Muscle of leg (tissue), 16 donors: ENCODE measurements around the gene MYL5. TPM values are rescaled to one million over a fixed set of nuclear protein-coding genes. Genes with fewer than 3 reads are reported as not detected.

Source experiments
- DNase-seq: peaks from one replicate; pipeline ENCODE4 v3.0.0; 2013
- H3K27ac ChIP-seq: one replicate; pipeline ENCODE4 v1.5.1; 2013; ENCODE audit warnings: mild to moderate bottlenecking, low read length, control low read depth
- H3K27me3 ChIP-seq: one replicate; pipeline ENCODE4 v1.6.1; 2013; ENCODE audit warnings: low read length; ENCODE audit not compliant: control insufficient read depth, insufficient read depth
- H3K36me3 ChIP-seq: one replicate; pipeline ENCODE4 v1.6.1; 2013; ENCODE audit warnings: low read length; ENCODE audit not compliant: control insufficient read depth, insufficient read depth
- H3K4me1 ChIP-seq: one replicate; pipeline ENCODE4 v1.6.1; 2013; ENCODE audit warnings: low read length; ENCODE audit not compliant: control insufficient read depth, insufficient read depth
- H3K4me3 ChIP-seq: one replicate; pipeline ENCODE4 v1.5.1; 2013; ENCODE audit warnings: low read length, control low read depth
- H3K9me3 ChIP-seq: replicated peaks from 2 replicates; pipeline ENCODE4 v1.6.1; 2013; ENCODE audit warnings: low read depth, low read length; ENCODE audit not compliant: control insufficient read depth
- WGBS: methylation state at CpG from one replicate; pipeline ENCODE4 v1.1.5; 2013; ENCODE audit warnings: missing lambda C conversion rate; ENCODE audit not compliant: insufficient coverage; 5-methylcytosine and 5-hydroxymethylcytosine counted together
- long read RNA-seq, 11 donors: transcript quantifications; one replicate each; lab custom pipeline, GENCODE V29; 2026
- polyA plus RNA-seq, 8 donors: library from polyadenylated mRNA; unstranded; fragments of 120-200 nt; gene quantifications; one replicate each; pipeline versions ENCODE4 v1.2.1 to v1.2.3, GENCODE V29; 2013; ENCODE audit warnings: inconsistent platforms in 1 of 8, low replicate concordance in 1 of 8; ENCODE audit not compliant: insufficient read length in 8 of 8, insufficient read depth in 1 of 8
- total RNA-seq: library from RNA; stranded (reverse); fragments of 120-200 nt; gene quantifications from one replicate; pipeline ENCODE4 v1.2.4, GENCODE V29; 2013

MYL5 gene, protein sequence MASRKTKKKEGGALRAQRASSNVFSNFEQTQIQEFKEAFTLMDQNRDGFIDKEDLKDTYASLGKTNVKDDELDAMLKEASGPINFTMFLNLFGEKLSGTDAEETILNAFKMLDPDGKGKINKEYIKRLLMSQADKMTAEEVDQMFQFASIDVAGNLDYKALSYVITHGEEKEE
- total RNA-seq = 1,456 TPM
- 1,000 to 10,000 TPM in 1 of 8 donors, 100 to 1,000 TPM in 7; 500 to 1,152 (median 687) TPM for polyA plus RNA-seq
- long read RNA-seq, donor 1, transcript MYL5-201 (7 exons, 666 nt) = major isoform, 189 of 520 reads
- long read RNA-seq, donor 1, partial matches to known transcripts = 123 of 520 reads
- long read RNA-seq, donor 1, other reads (novel, unspliced or antisense) = 204 of 520 reads
- long read RNA-seq, donor 2, transcript MYL5-201 (7 exons, 666 nt) = major isoform, 34 of 48 reads
- long read RNA-seq, donor 2, partial matches to known transcripts = 13 of 48 reads
- long read RNA-seq, donor 2, other reads (novel, unspliced or antisense) = 0 of 48 reads
- long read RNA-seq, donor 3, transcript MYL5-201 (7 exons, 666 nt) = major isoform, 376 of 560 reads
- long read RNA-seq, donor 3, transcript MYL5-204 (2 exons, 531 nt) = minor isoform, 5 of 560 reads
- long read RNA-seq, donor 3, partial matches to known transcripts = 144 of 560 reads
- long read RNA-seq, donor 3, other reads (novel, unspliced or antisense) = 34 of 560 reads
- long read RNA-seq, donor 4, transcript MYL5-204 (2 exons, 531 nt) = minor isoform, 9 of 364 reads
- long read RNA-seq, donor 4, transcript MYL5-201 (7 exons, 666 nt) = major isoform, 199 of 364 reads
- long read RNA-seq, donor 4, partial matches to known transcripts = 139 of 364 reads
- long read RNA-seq, donor 4, other reads (novel, unspliced or antisense) = 15 of 364 reads
- long read RNA-seq, donor 5, transcript MYL5-201 (7 exons, 666 nt) = major isoform, 478 of 685 reads
- long read RNA-seq, donor 5, partial matches to known transcripts = 169 of 685 reads
- long read RNA-seq, donor 5, other reads (novel, unspliced or antisense) = 28 of 685 reads
- long read RNA-seq, donor 6, transcript MYL5-204 (2 exons, 531 nt) = minor isoform, 8 of 926 reads
- long read RNA-seq, donor 6, transcript MYL5-201 (7 exons, 666 nt) = major isoform, 600 of 926 reads
- long read RNA-seq, donor 6, partial matches to known transcripts = 265 of 926 reads
- long read RNA-seq, donor 6, other reads (novel, unspliced or antisense) = 50 of 926 reads
- long read RNA-seq, donor 7, transcript MYL5-201 (7 exons, 666 nt) = major isoform, 294 of 494 reads
- long read RNA-seq, donor 7, transcript MYL5-204 (2 exons, 531 nt) = minor isoform, 10 of 494 reads
- long read RNA-seq, donor 7, partial matches to known transcripts = 170 of 494 reads
- long read RNA-seq, donor 7, other reads (novel, unspliced or antisense) = 16 of 494 reads
- long read RNA-seq, donor 8, transcript MYL5-201 (7 exons, 666 nt) = major isoform, 276 of 462 reads
- long read RNA-seq, donor 8, partial matches to known transcripts = 156 of 462 reads
- long read RNA-seq, donor 8, other reads (novel, unspliced or antisense) = 27 of 462 reads
- long read RNA-seq, donor 9, transcript MYL5-201 (7 exons, 666 nt) = major isoform, 269 of 429 reads
- long read RNA-seq, donor 9, partial matches to known transcripts = 138 of 429 reads
- long read RNA-seq, donor 9, other reads (novel, unspliced or antisense) = 16 of 429 reads
- long read RNA-seq, donor 10, transcript MYL5-201 (7 exons, 666 nt) = major isoform, 412 of 697 reads
- long read RNA-seq, donor 10, transcript MYL5-204 (2 exons, 531 nt) = minor isoform, 17 of 697 reads
- long read RNA-seq, donor 10, partial matches to known transcripts = 236 of 697 reads
- long read RNA-seq, donor 10, other reads (novel, unspliced or antisense) = 28 of 697 reads
- long read RNA-seq, donor 11, transcript MYL5-201 (7 exons, 666 nt) = major isoform, 408 of 591 reads
- long read RNA-seq, donor 11, partial matches to known transcripts = 163 of 591 reads
- long read RNA-seq, donor 11, other reads (novel, unspliced or antisense) = 15 of 591 reads

DNA sequence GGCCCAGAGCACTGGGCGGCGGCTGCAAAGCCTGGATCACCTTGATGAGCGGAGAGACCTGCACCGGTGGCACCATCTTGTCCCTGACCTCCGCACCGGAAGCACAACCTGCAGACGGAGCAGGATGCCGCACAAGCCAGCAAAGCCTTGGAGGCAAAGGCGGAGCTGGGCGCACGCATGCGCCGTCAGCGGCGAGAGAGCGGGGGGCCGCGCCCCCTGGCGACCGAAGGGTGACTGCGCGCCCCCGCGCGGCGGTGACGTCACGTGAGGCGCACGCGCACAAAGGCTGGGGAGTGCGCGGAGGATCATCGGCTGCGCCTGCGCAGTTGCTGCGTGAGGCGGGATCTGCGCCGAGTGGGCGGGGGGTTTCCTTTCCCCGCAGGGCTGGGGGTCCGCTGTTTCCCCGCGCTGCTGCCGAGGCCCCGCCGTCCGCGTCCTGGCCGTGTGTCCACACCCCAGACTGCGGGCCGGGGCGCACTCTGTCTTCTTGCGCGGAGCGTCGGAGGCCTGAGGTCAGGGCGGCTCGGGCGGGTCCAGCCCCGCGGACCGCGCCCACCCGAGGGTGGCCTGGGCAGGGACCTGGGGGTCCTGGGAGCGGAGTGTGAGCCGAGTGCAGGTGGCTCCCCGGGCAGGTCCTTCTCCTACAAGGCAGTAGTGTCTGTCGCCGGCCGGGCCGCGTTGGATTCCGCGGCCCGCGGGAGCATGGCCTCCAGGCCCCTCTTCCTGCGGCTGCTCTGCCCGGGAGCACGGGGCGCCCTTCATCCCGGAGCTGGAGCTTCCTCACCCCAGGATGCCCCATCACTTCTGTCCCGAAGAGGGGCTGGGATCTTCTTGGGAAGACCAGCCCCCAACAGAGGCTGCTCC, at the start of gene MYL5, which contains the start of gene ATP5ME:
TSS of gene MYL5 (plus strand) at position 371 of the 864 bp plus-strand sequence. CDS start 3,485 bp downstream, outside the sequence.
TSS of gene ATP5ME (minus strand) at position 105 of the 864 bp plus-strand sequence. CDS start at position 76, 29 bp downstream.
- Histone ChIP-seq H3K4me1 (peaks cover 52% of the 10 kb centered on the region), H3K36me3 (peaks cover 24% of the 10 kb centered on the region), H3K9me3 (no peaks in the 10 kb centered on the region), H3K27me3 (no peaks in the 10 kb centered on the region), H3K4me3 (peak within 1 kb of the TSS; percentile 90), H3K27ac (peak within 1 kb of the TSS; percentile 94)
- DNase-seq = peak; percentile 98
- under 1% methylated on average over 81 of the region's 84 CpGs for WGBS

DNA sequence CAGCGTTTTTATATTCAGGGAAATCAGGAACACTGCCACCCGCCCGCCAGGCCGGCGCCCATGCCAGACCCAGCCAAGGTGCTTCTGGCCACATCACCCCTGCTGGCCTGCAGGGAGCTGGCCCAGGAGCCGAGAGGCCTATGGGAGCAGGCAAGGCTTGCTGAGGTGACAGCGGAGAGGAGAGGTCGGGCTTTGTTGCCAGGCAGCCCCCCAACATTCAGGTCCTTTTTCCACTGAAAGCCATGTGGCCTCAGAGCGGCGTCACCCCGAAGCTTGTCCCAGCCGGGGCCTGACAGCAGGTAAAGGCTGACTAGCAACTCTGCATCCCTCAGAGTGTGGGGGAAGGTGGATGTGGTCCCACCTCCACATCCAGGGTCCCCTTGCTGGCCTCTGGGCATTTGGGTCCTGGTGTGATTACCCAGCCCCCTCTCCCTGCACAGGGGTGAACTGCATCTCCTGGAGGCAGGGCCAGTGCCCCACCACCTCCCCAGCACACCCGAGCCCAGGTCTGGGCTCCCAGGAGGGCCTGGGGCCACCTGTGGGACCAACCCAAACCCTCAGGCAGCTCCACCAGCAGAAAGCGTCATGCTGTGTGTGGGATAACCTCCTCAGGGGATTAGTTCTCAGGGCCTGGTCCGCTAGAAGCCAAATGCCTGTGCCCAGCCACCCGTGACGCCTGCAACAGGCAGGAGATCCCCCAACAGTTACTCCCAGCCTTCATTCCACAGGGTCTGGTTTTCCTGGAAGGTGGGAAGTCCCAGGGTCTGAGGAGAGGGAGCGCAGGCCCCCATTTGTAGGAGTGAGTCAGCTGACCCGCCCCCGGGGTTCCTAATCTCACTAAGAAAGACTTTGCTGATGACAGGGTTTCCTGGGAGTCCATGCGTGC, 49.4 kb upstream of the MYL5 start, which contains the start of gene PDE6B:
TSS of gene PDE6B (plus strand) at position 869 of the 886 bp plus-strand sequence. CDS start 54 bp downstream, outside the sequence.
- Histone ChIP-seq H3K27ac (no peak within 1 kb of the TSS), H3K4me3 (no peak within 1 kb of the TSS), H3K36me3 (no peaks in the 10 kb centered on the region), H3K27me3 (no peaks in the 10 kb centered on the region), H3K9me3 (no peaks in the 10 kb centered on the region), H3K4me1 (peaks cover 4% of the 10 kb centered on the region)
- DNase-seq = no peak
- 67% methylated on average over 9 of the region's 21 CpGs for WGBS

DNA sequence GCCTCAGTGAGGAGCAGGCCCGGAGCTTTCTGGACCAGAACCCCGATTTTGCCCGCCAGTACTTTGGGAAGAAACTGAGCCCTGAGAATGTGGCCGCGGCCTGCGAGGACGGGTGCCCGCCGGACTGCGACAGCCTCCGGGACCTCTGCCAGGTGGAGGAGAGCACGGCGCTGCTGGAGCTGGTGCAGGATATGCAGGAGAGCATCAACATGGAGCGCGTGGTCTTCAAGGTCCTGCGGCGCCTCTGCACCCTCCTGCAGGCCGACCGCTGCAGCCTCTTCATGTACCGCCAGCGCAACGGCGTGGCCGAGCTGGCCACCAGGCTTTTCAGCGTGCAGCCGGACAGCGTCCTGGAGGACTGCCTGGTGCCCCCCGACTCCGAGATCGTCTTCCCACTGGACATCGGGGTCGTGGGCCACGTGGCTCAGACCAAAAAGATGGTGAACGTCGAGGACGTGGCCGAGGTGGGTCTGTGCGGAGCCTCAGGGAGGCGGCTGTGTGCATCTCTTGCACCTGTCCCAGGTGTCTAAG, 48.6 kb upstream of the MYL5 start:
- Histone ChIP-seq H3K27ac (no peak overlapping the region), H3K4me1 (peaks cover 11% of the 10 kb centered on the region), H3K9me3 (no peaks in the 10 kb centered on the region), H3K27me3 (no peaks in the 10 kb centered on the region), H3K36me3 (no peaks in the 10 kb centered on the region), H3K4me3 (no peak overlapping the region)
- no peak for DNase-seq
- WGBS = 92% methylated on average over 39 of the region's 39 CpGs

DNA sequence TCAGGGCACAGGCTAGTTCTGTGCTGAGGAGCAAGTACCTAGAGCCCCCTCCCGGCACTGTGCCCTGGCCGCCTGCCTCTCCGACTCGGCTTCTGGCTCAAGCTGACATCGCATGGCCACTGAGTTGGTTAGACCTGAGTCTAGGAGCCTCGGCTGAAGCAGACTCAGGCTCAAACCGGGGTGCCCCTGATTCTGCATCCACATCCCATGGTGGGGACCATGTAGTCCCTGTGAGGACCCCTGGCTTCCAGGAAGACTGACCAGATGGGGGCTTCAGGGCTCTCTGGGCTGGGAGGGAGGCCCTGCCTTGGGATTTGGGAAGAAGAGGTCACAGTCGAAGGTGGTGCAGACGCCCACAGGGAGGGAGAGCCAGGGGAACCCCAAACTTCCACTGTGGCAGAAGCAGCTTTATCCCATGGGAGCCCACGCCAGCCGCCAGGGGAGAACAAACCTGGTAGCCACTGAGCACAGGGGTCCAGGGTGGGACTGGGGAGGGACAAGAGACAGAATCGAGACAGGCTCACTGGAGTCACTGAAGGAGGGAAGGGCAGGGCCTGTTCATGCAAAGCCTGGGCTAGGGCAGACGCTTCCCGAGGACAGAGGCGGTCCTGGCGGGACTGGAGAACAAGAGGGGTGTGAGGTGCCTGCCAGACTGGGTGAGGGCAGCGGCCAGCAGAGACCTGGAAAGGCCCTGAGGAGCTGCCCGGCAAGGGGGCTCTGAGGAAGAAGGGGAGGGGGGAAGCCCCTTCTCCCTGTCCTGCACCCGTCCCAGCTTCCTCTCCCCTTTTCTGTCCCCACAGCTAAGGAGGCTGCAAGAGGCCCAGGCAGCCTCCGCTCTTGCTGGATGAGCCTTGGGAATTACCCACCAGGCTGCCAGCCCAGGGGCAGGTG, 47.9 kb upstream of the MYL5 start:
- Histone ChIP-seq H3K4me1 (peaks cover 15% of the 10 kb centered on the region), H3K27me3 (no peaks in the 10 kb centered on the region), H3K4me3 (no peak overlapping the region), H3K36me3 (no peaks in the 10 kb centered on the region), H3K9me3 (no peaks in the 10 kb centered on the region), H3K27ac (no peak overlapping the region)
- WGBS = 70% methylated on average over 18 of the region's 20 CpGs
- DNase-seq = no peak

DNA sequence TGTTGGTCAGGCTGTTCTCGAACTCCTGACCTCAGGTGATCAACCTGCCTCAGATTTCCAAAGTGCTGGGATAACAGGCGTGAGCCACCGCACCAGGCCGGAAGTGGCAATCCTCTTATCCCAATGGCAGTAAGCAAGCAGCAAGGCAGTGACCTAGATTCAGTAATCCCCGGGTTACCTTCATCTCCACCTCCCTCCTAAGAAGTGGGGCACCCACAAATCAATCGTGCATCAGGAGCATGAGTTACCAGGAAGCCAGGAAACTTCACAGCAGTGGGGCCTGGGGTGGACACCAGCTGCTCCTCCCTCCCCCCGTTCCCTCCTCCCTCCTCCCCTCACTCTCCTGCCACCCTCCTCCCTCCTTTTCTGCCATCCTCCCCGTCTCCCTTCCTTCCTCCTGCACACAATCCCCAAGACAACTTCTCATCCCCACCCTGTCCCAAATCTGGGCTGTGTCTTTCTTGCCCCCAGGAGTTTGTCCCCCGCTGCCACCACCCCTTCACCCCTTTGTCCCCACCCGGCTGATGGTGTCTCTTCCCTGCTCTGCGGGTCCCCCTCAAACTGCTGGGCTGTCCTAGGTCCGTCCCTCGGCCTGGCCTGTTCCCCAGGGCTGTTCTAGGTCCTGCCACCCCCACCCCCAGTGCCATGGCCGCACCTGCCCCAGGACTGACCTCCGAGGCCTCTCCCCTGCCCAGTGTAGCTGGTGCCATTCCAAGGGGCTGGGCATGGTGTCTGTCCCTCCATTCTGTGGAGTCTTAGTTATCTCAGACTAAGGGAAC, 46.8 kb upstream of the MYL5 start:
- no peak for DNase-seq
- H3K36me3 ChIP-seq = no peaks in the 10 kb centered on the region
- H3K9me3 ChIP-seq = peaks cover 2% of the 10 kb centered on the region
- H3K4me1 ChIP-seq = peaks cover 15% of the 10 kb centered on the region
- H3K27me3 ChIP-seq = no peaks in the 10 kb centered on the region
- H3K4me3 ChIP-seq = no peak overlapping the region
- H3K27ac ChIP-seq = no peak overlapping the region
- WGBS = 71% methylated on average over 10 of the region's 15 CpGs

DNA sequence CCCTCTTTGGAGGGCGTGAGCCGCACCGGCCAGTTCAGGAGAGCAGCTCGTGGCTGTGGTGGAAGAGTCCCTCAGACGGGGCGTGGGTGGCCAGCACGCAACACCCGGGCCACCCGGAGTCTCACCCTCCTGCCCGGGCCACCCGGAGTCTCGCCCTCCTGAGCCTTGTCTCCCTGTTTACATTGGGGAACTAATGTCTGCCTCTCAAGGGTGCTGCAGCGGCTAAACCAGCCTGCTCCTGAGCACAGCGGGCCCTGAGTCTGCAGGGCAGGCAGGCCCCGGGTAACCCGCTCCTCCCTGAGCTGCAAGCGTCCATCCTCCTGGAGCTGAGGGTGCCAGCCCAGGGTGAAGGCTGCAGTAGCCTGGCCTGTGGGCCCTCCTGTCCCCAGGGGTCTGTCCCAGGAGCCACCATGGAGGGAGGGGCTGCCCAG, 46.0 kb upstream of the MYL5 start:
- Histone ChIP-seq H3K27ac (no peak overlapping the region), H3K27me3 (no peaks in the 10 kb centered on the region), H3K4me3 (no peak overlapping the region), H3K36me3 (no peaks in the 10 kb centered on the region), H3K9me3 (peaks cover 2% of the 10 kb centered on the region), H3K4me1 (peaks cover 15% of the 10 kb centered on the region)
- 89% methylated on average over 17 of the region's 17 CpGs for WGBS
- no peak for DNase-seq
